A549 treated with RU486 at 1 μM for 4 hours (cell line): ENCODE data around the gene GPR137. TPM values are rescaled to one million over a fixed set of nuclear protein-coding genes. Genes with fewer than 3 reads are reported as not detected.

Experiments
- total RNA-seq: library from RNA; stranded (reverse); fragments of 200-300 nt; extraction: Qiagen RNA extraction; gene quantifications from 5 replicates; pipeline ENCODE4 v1.2.3, GENCODE V29; 2022; ENCODE audit warnings: low read depth

The GPR137 gene, protein sequence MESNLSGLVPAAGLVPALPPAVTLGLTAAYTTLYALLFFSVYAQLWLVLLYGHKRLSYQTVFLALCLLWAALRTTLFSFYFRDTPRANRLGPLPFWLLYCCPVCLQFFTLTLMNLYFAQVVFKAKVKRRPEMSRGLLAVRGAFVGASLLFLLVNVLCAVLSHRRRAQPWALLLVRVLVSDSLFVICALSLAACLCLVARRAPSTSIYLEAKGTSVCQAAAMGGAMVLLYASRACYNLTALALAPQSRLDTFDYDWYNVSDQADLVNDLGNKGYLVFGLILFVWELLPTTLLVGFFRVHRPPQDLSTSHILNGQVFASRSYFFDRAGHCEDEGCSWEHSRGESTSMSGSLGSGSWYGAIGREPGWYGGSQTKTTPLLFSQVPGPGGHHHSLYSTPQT
- 28.5 to 53.9 TPM (median 46.0 TPM) in 5 replicates for total RNA-seq

DNA sequence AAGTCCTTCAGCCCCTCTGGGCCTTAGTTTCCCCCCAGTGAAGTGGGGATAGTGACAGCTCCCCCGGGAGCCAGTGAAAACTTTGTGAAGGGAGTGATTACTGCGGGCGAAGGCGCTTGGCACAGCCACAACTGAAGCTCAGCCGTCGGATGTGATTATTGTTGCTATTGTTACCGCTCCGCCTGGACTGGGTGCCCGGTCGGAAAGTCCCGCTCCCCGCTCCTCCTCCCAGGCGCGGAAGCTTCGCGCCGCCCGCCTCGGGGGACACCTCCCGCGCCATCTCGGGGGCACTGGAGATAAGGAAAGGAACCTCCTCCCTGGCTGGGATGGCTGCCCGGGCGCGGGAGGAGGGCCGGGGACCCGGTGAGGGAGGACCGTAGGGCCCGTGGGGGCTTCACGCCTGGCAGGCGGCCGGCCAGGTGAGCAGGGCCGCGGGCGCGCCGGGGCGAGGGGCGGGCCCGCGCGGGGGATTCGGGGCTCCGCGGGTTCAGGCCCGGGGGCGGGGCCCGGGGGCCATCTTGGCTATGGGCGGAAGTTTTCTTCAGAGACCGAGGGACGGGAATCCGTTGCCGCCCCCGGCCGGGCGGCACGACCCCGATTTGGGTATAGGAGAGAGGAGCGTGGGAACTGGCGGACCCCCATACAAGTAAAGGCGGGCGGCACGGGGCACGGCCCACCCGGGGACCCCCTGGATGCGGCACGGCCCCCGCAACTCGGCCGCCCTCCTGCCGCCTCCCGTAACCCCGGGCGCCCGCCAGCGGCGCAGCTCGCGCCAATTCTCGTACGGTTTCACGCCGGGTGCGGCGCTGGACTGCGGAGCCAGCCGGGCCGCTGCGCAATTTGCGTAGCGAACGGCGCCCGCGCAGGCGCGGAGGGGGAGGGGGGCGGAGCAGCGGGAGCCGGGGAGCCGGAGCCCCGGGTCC lies at the start of gene GPR137:
GPR137 (plus strand) TSS at position 887 of the 923 bp plus-strand sequence. CDS start 677 bp downstream, outside the sequence.

DNA sequence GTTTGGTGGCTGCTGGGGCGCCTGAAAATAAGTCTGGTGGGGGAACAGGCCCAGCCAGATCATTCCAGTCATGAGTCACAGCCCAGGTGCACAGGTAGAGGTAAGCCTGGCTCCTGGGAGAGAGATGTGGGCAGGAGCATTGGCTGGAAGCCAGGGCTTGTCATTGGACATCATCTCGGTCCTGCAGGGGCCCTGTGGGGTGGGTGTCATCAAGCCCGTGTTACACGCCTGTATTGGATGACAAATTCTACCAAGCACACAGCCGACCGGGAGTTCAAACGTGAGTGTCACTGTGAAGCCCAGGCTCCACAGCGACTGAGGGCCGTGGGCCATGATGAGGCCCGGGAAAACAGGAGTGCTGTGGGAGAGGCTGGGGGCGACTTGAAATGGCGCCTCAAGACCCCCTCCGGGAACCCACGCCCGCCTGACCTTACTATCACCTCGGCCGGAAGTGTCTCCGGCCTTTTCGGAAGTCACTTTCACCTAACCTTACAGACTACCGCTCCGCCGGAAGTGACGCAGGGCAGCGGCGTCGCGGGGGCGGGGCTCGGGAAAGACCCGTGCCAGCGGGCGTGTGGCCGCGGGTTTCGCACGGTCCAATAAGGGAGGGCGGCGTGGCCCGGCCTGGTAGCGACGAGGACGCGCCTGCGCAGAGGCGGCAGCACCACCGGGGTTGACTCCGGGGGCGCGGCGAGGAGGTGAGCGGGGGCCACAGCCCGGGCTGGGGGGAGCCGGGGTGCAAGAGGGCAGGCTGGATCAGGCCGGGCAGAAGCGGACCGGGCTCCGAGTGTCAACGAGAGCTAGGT lies 45.0 kb upstream of the GPR137 start, which contains the start of gene FKBP2:
FKBP2 (plus strand) TSS at position 661 of the 806 bp plus-strand sequence. CDS start 1,293 bp downstream, outside the sequence.

DNA sequence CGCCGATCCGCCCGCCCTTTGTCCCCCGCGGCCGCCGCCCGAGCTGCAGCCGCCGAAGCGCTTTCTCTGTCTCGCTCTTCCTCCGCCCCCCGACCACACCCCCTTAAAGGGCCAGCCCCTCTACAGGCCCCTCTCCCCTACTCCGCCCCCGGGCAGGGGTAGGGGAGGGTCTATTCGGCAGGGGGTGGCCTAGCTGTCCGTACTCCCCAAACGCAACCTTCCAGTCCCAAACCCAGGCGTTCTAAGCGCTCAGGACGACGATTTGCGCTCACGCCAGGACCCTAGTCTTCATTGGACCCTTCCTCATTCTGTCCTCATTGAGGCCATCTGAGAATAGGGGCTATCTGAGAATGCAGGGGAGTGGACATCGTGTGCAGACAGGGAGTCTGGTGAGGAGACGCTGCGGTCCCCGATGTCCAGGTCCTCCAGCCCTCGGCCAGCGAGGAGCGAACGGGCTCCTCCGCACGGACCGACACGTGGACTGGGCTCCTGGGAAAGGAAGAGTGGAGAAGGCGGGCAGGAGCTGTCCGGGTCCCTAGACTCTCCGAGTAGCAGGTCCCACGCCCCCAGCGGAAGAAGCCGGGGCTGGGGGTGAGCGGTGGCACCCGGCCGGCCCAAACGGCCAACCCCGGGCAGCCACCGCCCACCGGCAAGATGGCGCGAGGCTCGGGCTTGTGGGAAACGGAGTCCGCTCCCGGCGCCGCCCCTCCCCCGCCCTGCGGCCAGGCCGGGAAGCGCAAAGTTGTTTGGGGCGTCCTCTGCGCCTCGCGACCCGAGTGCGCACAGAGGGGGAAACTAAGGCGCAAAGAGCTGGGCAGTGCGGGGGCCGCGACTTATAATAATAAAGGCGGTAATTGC lies 38.5 kb upstream of the GPR137 start, which contains the start of gene PPP1R14B:
PPP1R14B (minus strand) TSS at position 73 of the 858 bp plus-strand sequence. CDS start 270 bp downstream, outside the sequence.

DNA sequence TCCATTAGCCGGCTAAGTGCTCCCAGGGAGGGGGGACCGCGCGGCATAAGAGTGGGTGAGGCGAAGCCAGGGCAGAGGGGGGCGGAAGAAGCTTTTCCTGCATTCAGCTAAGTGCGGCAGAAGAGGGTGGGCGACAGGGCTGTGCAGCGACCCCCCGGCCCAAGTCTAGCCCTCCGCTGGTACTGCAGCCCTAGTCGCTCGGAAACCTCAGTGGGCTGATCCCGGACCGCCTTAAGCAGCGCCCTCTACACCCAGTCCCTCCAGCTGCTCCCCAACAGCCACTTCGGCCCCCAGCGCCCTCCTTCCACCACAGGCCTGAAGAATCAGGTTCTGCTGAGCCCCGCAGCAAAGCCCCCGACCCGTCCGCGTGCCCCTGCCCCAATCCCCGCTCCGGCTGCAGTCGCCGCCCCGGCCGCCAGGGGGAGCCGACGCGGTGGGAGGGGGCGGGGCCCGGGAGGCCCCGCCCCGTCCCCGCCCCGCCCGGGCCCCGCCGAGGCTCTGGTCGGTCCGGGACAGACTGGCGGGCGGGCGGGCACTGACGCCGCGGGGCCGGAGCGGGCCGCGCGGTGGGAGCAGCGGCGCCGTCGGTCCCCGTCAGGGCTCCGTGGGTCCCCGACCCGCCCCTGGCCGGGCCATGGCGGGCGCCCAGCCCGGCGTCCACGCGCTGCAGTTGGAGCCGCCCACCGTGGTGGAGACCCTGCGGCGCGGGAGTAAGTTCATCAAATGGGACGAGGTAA lies 34.5 kb upstream of the GPR137 start, which contains the start of gene PLCB3:
PLCB3 (plus strand) TSS at position 515 of the 737 bp plus-strand sequence; CDS start at position 635, 120 bp downstream.

DNA sequence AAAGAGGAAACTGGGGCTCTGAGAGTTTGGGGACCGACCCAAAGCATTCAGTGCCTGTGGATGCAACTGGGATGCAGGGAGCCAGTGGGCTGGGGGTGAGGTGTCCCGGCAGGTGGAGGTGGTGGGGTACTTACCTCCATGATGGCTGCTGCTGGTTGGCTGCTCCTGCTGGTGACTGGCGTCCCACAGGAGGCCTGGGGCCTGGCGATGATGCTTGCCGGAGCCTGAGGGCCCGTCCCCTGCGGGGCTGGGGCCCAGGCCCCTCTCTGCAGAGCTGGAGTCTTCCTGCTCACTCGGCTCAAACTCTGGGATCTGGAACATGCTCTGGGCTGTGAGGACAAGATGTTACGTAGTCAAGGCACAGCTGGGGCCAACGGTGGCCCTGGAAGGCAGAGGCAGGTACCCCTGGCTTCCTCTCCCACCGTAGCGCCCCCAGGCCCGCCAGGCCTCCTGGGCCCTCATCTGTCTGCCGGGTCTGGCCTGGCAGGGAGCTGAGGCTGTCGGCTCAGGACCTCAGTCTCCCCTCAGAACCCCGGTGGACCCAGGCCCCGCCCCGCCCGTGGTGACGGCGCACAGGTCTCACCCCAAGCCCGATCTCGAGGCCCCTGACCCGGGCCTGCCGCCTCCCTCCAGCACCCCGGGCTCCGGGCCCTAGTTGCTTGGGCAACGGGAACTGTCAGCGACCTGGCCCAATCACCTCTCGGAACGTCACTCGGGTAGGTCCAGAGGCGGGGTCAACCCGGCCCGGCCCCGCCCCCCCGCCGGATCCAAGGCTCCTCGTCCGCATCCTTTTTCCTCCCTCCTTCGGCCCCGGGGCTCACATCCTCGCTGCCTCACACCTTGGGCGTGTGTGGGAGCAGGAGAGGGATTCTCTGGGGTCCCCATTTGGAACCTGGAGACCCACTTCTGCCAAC lies 1.3 kb upstream of the GPR137 start, which contains the start of gene BAD:
BAD (minus strand) TSS at position 618 of the 914 bp plus-strand sequence; CDS start at position 321, 297 bp downstream.

DNA sequence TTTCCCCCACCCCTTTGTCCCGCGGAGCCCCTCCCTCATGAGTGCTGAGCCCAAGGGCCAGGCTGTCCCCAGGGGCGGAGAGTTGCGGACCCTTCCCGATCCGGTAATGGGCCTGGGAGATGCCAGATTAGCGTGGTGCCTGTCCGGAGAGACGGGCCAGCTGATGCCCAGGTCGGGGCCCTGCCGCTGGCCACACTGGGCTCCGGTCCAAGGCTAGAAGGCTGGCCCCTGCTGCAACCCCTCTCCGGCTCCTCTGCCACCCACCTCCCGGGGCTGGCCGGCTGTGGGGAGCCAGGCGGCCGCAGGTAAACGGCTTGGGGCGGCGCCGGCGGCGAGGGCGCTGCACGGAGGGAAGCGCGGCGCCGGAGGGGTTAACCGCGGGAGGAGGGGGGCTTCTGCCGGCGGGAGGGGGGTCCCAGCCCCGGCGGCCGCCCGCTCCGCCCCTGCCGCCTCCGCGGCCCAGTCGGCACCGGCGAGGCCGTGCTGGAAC lies 5.7 kb downstream of the GPR137 start, which contains the start of gene KCNK4:
KCNK4 (plus strand) TSS at position 41 of the 490 bp plus-strand sequence. CDS start 1,717 bp downstream, outside the sequence.

DNA sequence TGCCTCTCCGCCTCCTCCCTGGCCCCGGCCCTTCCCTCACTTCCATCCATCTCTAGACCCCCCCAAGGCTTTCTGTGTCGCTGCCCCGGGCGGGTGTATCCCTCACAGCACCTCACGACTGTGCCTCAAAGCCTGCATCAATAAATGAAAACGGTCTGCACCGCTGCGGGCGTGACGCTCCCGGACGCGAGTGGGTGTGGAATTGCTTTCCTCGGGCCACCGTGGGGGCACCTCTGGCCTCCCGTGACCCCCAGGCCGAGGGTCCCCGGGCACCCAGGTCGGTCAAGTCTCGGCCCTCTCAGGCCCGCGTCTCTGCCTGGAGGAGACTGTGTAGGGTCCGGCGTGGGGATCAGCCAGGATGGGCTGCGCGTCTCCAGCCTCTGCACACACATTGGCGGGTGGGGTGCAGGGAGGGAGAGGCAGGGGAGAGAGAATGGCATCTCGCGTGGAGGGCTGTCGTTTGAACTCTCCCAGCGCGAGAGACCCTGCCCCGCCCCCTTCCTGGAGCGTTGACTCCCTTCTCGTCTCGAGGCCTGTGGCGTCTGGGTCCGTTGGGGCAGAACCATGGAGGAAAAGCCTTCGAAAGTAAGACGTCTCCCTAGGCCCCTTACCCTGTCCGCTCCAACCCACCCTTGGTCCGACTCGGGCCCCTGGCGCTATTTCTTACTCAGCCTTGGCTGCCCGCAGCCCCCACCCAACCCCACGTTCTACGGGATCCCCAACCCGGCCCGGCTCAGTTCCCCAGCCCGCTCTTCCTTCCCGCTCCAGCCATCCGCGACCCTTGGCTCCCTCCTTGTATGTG lies 14.4 kb downstream of the GPR137 start, which contains the start of gene CATSPERZ:
CATSPERZ (plus strand) TSS at position 512 of the 802 bp plus-strand sequence; CDS start at position 565, 53 bp downstream.

DNA sequence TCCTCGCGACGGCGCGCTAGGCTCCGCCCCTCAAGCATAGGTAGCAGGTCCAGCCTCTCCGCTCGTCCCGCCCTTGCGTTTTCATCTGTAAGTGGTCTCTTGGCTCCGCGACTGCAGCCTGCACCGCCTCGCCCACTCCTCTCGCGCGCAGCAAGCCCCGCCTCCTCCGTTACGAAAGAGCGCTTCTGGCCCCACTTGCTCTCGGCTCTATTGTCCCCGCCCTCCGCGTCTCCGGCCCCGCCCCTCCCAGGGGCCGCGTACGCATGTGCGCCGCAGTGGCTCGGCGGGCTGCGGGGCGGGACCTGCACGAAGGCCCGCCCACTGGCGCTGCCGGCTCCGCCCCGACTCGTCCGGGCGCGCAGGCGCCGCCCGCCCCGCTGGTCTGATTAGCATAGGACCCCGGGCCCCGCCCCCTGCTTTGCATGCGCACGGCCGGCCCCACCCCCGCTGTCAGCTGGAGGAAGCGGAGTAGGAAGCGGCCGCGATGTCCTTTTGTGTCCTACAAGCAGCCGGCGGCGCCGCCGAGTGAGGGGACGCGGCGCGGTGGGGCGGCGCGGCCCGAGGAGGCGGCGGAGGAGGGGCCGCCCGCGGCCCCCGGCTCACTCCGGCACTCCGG lies 19.5 kb downstream of the GPR137 start, which contains the start of gene ESRRA:
ESRRA (plus strand) TSS at position 450 of the 616 bp plus-strand sequence. CDS start 1,656 bp downstream, outside the sequence.

DNA sequence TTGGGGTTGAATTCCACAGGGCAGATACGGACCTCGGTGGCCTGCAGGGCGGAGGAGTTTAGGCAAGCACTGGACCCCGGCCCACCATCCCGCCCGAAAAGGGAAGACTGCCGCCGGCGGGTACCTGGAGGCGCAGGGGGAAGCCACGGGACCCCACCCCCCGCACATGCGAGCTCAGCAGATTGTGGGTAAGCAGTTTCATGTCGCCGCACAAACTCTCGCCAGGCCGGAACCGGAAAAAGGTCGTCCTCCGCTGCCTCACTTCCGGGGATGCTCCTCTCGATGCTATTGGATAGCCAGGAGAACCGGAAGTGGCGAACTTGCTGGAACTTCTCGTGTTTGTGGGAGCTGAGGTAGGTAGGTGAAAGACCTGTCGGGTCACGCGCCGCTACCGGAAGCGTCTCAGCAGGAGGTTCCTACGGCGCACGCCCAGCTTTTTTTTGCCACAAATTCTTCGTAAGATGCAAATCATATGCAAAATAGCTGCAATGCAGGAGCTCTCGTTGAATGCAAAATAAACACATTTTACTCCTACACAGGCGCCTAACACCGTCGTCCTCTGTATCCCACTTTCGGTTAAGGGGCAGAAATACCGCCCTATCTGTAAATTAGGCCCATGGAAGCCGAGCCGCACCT lies 31.8 kb downstream of the GPR137 start, which contains the start of gene TRMT112:
TRMT112 (minus strand) TSS at position 235 of the 636 bp plus-strand sequence; CDS start at position 202, 33 bp downstream.

DNA sequence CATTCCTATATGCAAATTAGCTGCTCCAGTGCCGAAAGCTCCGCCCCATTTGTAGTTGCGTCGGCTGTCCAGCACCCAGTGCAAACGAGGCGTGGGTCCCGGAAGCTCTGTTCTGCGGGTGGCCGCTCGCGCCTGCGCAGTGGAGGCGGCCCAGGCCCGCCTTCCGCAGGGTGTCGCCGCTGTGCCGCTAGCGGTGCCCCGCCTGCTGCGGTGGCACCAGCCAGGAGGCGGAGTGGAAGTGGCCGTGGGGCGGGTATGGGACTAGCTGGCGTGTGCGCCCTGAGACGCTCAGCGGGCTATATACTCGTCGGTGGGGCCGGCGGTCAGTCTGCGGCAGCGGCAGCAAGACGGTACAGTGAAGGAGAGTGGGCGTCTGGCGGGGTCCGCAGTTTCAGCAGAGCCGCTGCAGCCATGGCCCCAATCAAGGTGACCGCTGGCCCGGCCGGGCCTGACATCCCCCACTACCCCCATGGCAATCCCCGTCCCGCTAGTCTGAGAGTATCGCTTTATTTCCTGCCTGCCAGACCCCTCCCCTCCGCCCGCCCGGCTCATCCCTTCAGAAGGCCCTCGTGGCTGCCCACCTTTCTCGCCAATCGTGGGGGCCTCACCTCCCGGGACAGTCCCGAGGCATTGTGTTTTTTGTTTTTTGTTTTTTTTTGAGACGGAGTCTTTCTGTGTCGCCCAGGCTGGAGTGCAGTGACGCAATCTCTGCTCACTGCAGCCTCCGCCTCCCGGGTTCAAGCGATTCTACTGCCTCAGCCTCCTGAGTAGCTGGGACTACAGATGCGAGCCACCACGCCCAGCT lies 32.5 kb downstream of the GPR137 start, which contains the start of gene PRDX5:
PRDX5 (plus strand) TSS at position 161 of the 805 bp plus-strand sequence; CDS start at position 256, 95 bp downstream.

Other genes starting within 250 kb of the GPR137 start
- 0.05 to 0.07 TPM (median 0.06 TPM) in 3 of 5 replicates, not detected in the others for gene FLRT1, start 249.9 kb upstream of the GPR137 start, total RNA-seq
- gene MACROD1, start 119.7 kb upstream of the GPR137 start, total RNA-seq = 8.8 to 17.0 TPM (median 12.8 TPM) in 5 replicates
- 234 to 268 TPM (median 258 TPM) in 5 replicates for gene STIP1, start 99.7 kb upstream of the GPR137 start, total RNA-seq
- 1.0 to 3.1 TPM (median 1.7 TPM) in 5 replicates for gene FERMT3, start 79.1 kb upstream of the GPR137 start, total RNA-seq
- 16.8 to 27.5 TPM (median 24.3 TPM) in 5 replicates for gene TRPT1, start 59.7 kb upstream of the GPR137 start, total RNA-seq
- gene NUDT22, start 59.6 kb upstream of the GPR137 start, total RNA-seq = 29.7 to 43.8 TPM (median 32.1 TPM) in 5 replicates
- gene DNAJC4, start 55.3 kb upstream of the GPR137 start, total RNA-seq = 15.4 to 22.6 TPM (median 19.5 TPM) in 5 replicates
- 35.4 to 59.8 TPM (median 51.1 TPM) in 5 replicates for gene VEGFB, start 51.3 kb upstream of the GPR137 start, total RNA-seq
- gene FKBP2, start 44.8 kb upstream of the GPR137 start, total RNA-seq = 128 to 139 TPM (median 132 TPM) in 5 replicates
- 237 to 395 TPM (median 394 TPM) in 5 replicates for gene PPP1R14B, start 38.9 kb upstream of the GPR137 start, total RNA-seq
- gene PLCB3, start 34.3 kb upstream of the GPR137 start, total RNA-seq = 14.4 to 21.5 TPM (median 18.8 TPM) in 5 replicates
- gene BAD, start 1.2 kb upstream of the GPR137 start, total RNA-seq = 78.0 to 107 TPM (median 94.9 TPM) in 5 replicates
- 0.21 TPM in 1 of 5 replicates, not detected in the others for gene KCNK4, start 5.5 kb downstream of the GPR137 start, total RNA-seq
- gene CATSPERZ, start 14.5 kb downstream of the GPR137 start, total RNA-seq = 2.4 to 2.8 TPM (median 2.7 TPM) in 5 replicates
- 40.8 to 70.7 TPM (median 67.3 TPM) in 5 replicates for gene ESRRA, start 19.7 kb downstream of the GPR137 start, total RNA-seq
- gene TRMT112, start 31.7 kb downstream of the GPR137 start, total RNA-seq = 402 to 483 TPM (median 442 TPM) in 5 replicates
- 376 to 487 TPM (median 476 TPM) in 5 replicates for gene PRDX5, start 32.3 kb downstream of the GPR137 start, total RNA-seq
- gene CCDC88B, start 54.4 kb downstream of the GPR137 start, total RNA-seq = 9.8 to 13.4 TPM (median 12.1 TPM) in 5 replicates
- gene RPS6KA4, start 73.3 kb downstream of the GPR137 start, total RNA-seq = 53.6 to 72.2 TPM (median 60.9 TPM) in 5 replicates